Activated B cell treated with CpG ODN at 0.5 μM for 24 hours (primary cell): ENCODE data around the gene SPATC1L. TPM values are rescaled to one million over a fixed set of nuclear protein-coding genes. Genes with fewer than 3 reads are reported as not detected.
A peak's percentile ranks its signal among the peaks of the same experiment; 100 is the strongest.

ENCODE experiments used
- ATAC-seq: fragments of 200-7000 bp; cut with Tn5 transposase; one replicate; pipeline ENCODE4 v1.10.0; 2021; ENCODE audit warnings: low read depth, mild to moderate bottlenecking, moderate library complexity
- CTCF ChIA-PET: fragments of 350-600 bp; sonication (Branson Sonifier 250); formaldehyde crosslinking; loops from one replicate; lab custom pipeline; 2021; ENCODE audit warnings: antibody characterized with exemption; lab: Charles Lee
- POLR2A ChIA-PET: fragments of 350-600 bp; sonication (Branson Sonifier 250); formaldehyde crosslinking; loops from one replicate; lab custom pipeline; 2021; ENCODE audit warnings: antibody characterized with exemption; lab: Charles Lee
- DNase-seq: peaks from one replicate; pipeline ENCODE4 v3.0.0; 2022
- H3K27ac Mint-ChIP-seq: one replicate; pipeline ENCODE4 v1.8.0; 2020; ENCODE audit warnings: mixed read lengths
- H3K27me3 Mint-ChIP-seq: one replicate; pipeline ENCODE4 v1.8.0; 2021; ENCODE audit warnings: mixed read lengths
- H3K36me3 Mint-ChIP-seq: one replicate; pipeline ENCODE4 v1.8.0; 2021; ENCODE audit warnings: low read depth, mixed read lengths
- H3K4me1 Mint-ChIP-seq: one replicate; pipeline ENCODE4 v1.8.0; 2021; ENCODE audit warnings: mixed read lengths
- H3K4me3 Mint-ChIP-seq: one replicate; pipeline ENCODE4 v1.8.0; 2020; ENCODE audit warnings: mild to moderate bottlenecking, mixed read lengths
- H3K9me3 Mint-ChIP-seq: one replicate; pipeline ENCODE4 v1.8.0; 2020; ENCODE audit warnings: mixed read lengths
- CTCF ChIP-seq: fragments of 200-600 bp; IDR thresholded peaks from one replicate; pipeline ENCODE4 v1.8.0; 2022; ENCODE audit warnings: antibody characterized with exemption, mild to moderate bottlenecking
- intact Hi-C: fragments of 100-400 bp; cut with micrococcal nuclease; formaldehyde crosslinking; loops from one replicate; pipeline ENCODE4 v1.15.1; 2024
- total RNA-seq: library from RNA; stranded (reverse); gene quantifications from 2 replicates; pipeline ENCODE4 v1.2.3, GENCODE V29; 2022

SPATC1L gene
- total RNA-seq, 1 donor from 2014 or later = 7.5 TPM

GRCh38 chr21:46114963-46115362 lies 69.3 kb downstream of the SPATC1L start:
- H3K27me3 Mint-ChIP-seq = no peaks in the 10 kb centered on the region
- no peaks in the 10 kb centered on the region for H3K36me3 Mint-ChIP-seq
- TF ChIP-seq CTCF = no peak
- ChIA-PET POLR2A (no interaction called here), CTCF (no interaction called here)
- ATAC-seq (no peak), DNase-seq (peak; percentile 0)
- no peaks in the 10 kb centered on the region for H3K4me1 Mint-ChIP-seq
- no peaks in the 10 kb centered on the region for H3K9me3 Mint-ChIP-seq
- no peak overlapping the region for H3K27ac Mint-ChIP-seq
- intact Hi-C loops = no loop called here
- H3K4me3 Mint-ChIP-seq = no peak overlapping the region

- Mint-ChIP-seq H3K4me1 (no peaks in the 10 kb centered on the region), H3K27ac (peak overlapping the region; percentile 4), H3K9me3 (peaks cover under 1% of the 10 kb centered on the region), H3K4me3 (no peak overlapping the region), H3K27me3 (no peaks in the 10 kb centered on the region), H3K36me3 (no peaks in the 10 kb centered on the region)
- intact Hi-C loops = no loop called here
- no peak for TF ChIP-seq CTCF
- ATAC-seq (no peak), DNase-seq (peak; percentile 2)
- ChIA-PET POLR2A (no interaction called here), CTCF (no interaction called here)
Observed at GRCh38 chr21:46113497-46114176, 70.6 kb downstream of the SPATC1L start.

- TF ChIP-seq CTCF = no peak
- Mint-ChIP-seq H3K27me3 (no peaks in the 10 kb centered on the region), H3K4me3 (no peak overlapping the region), H3K27ac (no peak overlapping the region), H3K4me1 (no peaks in the 10 kb centered on the region), H3K36me3 (no peaks in the 10 kb centered on the region), H3K9me3 (peaks cover 5% of the 10 kb centered on the region)
- POLR2A ChIA-PET = no interaction called here
- CTCF ChIA-PET = no interaction called here
- DNase-seq (peak; percentile 8), ATAC-seq (no peak)
- intact Hi-C loops = no loop called here
Observed at GRCh38 chr21:46112725-46113215, 71.5 kb downstream of the SPATC1L start.

- Mint-ChIP-seq H3K27ac (no peak overlapping the region), H3K9me3 (peaks cover 7% of the 10 kb centered on the region), H3K4me3 (no peak overlapping the region), H3K4me1 (no peaks in the 10 kb centered on the region), H3K27me3 (no peaks in the 10 kb centered on the region), H3K36me3 (no peaks in the 10 kb centered on the region)
- POLR2A ChIA-PET = no interaction called here
- CTCF ChIA-PET = no interaction called here
- ATAC-seq = no peak
- intact Hi-C loops = no loop called here
- peak; percentile 7 for DNase-seq
- no peak for TF ChIP-seq CTCF
Observed at GRCh38 chr21:46111857-46112724, 72.2 kb downstream of the SPATC1L start.

GRCh38 chr21:46111193-46111571 lies 73.1 kb downstream of the SPATC1L start:
- CTCF ChIA-PET = no interaction called here
- H3K27me3 Mint-ChIP-seq = no peaks in the 10 kb centered on the region
- POLR2A ChIA-PET = no interaction called here
- peaks cover 9% of the 10 kb centered on the region for H3K9me3 Mint-ChIP-seq
- intact Hi-C loops = no loop called here
- H3K4me3 Mint-ChIP-seq = no peak overlapping the region
- ATAC-seq = no peak
- H3K36me3 Mint-ChIP-seq = no peaks in the 10 kb centered on the region
- H3K27ac Mint-ChIP-seq = no peak overlapping the region
- TF ChIP-seq CTCF = no peak
- peak; percentile 5 for DNase-seq
- no peaks in the 10 kb centered on the region for H3K4me1 Mint-ChIP-seq
